ENCODE measurements around the gene CTAGE9.

GRCh38 chr6:131692589-131692988 is 18.2 kb downstream of the CTAGE9 start:
- TF ChIP-seq CTCF (IDR thresholded peaks at IDR 0.05) = no peak
- TF ChIP-seq POLR2AphosphoS5 (IDR thresholded peaks at IDR 0.05) = no peak
- TF ChIP-seq EP300 (IDR thresholded peaks at IDR 0.05) = no peak
- no peak for TF ChIP-seq POLR2A (IDR thresholded peaks at IDR 0.05)
